Upper lobe of left lung (tissue), 4 donors: ENCODE data around the gene PACSIN1.

Experiments used
- CTCF ChIP-seq, 6 experiments: fragments of 450-650 bp in 4 of 6; fragments of 200-600 bp in 2 of 6; sonication (generic) in 2 of 6; IDR thresholded peaks; one replicate each; pipeline ENCODE4 v1.5.1; 2016 to 2019; ENCODE audit warnings: antibody characterized with exemption in 6 of 6
- POLR2A ChIP-seq, 4 donors: fragments of 450-650 bp; IDR thresholded peaks; one replicate each; pipeline ENCODE4 v1.5.1; 2016 to 2017; ENCODE audit warnings: antibody characterized with exemption in 4 of 4, mild to moderate bottlenecking in 2 of 4

- TF ChIP-seq CTCF (IDR thresholded peaks at IDR 0.05), result no peak
- TF ChIP-seq POLR2A (IDR thresholded peaks at IDR 0.05), result no peak
These were observed 55.8 kb downstream of the PACSIN1 start for GRCh38 chr6:34521463-34522285.
